ENCODE results near the gene PRMT9.

- no peak for TF ChIP-seq CTCF (IDR thresholded peaks at IDR 0.05 in 2 of 3, conservative IDR thresholded peaks at IDR 0.05 in 1 of 3; ENCODE audit: control insufficient read depth in 2 of 3, extremely low read depth in 1 of 3, insufficient read depth in 1 of 3, low read depth in 3 of 3, low read length in 3 of 3)
- TF ChIP-seq HDAC2 (IDR thresholded peaks at IDR 0.05) = no peak
These were observed 50.9 kb downstream of the PRMT9 start for GRCh38 chr4:147633113-147633512.

Data from GM12878 (cell line).